HG02870 (cell line): Measurements from ENCODE around the gene RELN.

ENCODE experiments used
- ATAC-seq: cut with Tn5 transposase; IDR thresholded peaks from one replicate; pipeline ENCODE4 v1.9.1; 2021; ENCODE audit warnings: mild to moderate bottlenecking, moderate library complexity; ENCODE audit not compliant: unreplicated experiment

Gene RELN

DNA sequence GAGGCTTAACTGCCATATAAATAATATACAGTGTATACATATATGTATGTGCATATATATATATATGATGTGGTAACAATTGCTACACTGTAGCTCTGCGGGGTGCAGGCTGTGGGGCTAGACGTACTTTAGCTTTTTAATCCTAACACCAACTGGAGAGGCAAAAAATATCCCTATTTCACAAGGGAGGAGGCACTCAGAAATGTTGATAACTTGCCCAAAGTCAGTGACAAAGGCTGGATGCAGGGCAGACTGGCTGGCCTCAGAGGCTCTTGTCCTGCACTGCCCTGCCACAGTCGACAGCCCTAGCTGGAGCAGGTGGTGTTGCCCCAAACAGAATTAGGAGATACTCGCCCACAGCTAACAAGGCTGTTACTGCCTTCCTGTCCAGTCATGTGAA is 1.5 kb upstream of the RELN start:
- ATAC-seq, result no peak

DNA sequence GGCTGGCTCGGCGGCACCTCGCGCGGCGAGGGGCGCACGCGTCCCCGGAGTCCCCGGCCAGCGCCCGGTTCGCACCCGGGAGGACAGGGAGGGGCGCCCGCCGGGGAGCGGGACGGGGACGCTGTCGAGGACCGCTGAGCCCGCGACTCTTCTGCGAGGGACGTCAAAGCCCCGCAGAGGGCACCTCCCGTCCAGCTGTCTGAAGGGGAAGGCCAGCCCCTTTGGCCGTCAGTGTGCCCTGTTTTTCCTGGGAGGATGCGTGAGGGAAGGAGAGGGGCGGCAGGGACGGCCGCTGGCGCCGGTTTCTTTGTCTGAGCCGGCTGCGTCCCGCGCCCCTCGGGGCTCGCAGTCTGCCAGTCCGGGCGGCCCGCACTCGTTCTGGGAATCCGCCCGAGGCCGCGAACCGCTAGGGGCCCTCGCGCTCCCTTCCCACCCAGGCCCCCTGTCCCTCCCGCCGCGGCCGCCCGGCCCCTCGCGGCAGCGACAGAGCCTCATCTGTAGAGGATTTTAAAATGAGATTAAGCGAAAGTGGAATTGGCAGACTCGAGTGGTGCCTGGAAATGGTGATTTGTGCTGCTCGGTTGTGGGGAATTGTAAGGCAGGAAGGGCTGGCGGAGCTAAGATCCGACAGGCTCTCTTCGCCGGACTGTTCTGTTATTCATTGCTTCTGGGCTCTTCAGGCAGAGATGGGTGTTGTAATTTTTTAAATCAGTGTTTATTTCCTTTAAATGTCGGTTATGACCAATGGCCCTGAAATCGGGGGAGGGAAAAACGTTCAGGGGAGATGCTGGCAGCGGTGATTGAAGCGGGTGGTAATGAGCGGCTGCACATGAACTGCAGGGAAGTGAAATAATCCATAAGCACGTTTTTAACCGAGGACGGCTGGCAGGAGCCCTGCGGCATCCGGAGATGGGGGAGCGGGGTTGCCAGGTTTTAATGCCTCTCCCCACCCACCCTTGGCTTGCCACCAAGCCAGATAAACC is 618 bp upstream of the RELN start:
- no peak for ATAC-seq

DNA sequence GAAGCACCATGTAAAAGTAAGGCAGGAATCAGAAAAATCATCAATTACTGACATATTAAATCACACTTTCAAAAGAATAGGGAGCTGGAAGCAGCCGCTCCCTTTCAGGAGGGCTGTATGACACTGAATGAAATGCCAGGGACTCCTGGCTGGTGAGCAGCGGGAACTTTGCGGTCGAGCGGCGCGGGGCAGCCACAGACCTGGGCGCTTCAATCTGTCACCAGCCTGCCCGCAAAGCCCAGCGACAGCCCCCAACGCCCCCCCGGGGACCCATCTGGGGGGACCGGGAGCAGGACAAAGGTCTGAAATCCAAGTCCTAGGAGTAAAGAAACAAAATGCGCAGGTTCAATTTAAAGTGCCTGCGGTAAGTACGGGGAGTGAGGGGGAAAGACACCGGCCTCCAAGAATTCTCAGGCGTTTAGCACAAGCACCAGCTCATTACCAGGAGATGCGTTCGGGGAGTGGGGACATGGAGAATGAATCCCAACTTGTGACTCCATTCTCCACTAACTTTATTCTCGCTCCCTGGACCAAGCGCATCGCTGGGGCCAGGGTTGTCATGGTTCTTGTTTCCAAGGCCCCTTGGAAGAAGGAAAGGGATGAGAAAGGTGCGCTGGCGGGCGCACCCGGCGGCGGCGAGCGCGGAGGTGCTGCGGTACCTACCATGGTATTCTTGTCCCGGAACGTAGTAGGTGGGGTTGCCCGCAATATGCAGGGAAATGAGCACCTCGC is 824 bp downstream of the RELN start:
- ATAC-seq, result no peak

DNA sequence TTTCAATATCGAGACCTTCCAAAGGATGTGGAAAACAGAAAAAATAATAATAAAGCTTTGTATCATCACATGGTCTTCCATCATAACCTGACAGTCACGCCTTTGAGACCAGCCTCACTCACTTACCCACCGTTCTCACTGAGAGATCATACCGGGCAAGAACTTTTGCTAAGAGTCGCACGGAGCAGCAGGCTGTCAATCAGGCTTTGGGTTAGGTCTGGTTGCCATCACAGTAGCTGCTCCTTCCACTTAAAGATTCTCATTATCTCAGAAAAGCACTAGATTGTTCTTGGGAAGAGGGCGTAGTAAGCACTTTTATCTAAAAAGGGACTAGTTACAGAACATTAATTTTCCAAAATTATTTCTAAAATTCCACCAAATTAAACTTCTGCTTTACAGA is 2.0 kb downstream of the RELN start:
- ATAC-seq, result no peak

DNA sequence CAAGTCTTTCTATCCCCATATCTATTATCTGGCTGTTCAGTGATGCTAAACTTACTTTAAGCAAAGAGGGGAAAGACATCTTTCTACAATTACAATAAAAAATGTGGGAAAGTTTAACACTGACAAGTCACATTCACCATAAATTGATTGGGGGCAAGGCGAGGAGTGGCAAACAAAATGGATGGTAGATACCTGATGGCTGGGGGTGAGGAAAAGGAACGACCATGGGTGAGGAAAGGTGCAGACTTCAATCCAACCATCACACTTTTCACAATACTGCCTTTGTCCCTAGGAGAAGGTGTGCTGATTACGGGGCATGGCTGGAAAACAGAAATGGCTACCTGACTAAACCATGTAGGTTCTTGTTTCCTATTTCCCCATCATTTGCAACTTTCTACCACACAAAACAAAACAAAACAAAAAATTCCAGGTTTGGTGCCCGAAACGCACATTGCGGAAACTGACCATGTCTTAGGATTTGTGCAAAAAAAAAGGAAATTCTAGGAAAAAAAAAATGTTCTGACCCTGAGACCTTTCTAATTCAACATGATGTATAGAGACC is 3.8 kb downstream of the RELN start:
- ATAC-seq, result no peak

DNA sequence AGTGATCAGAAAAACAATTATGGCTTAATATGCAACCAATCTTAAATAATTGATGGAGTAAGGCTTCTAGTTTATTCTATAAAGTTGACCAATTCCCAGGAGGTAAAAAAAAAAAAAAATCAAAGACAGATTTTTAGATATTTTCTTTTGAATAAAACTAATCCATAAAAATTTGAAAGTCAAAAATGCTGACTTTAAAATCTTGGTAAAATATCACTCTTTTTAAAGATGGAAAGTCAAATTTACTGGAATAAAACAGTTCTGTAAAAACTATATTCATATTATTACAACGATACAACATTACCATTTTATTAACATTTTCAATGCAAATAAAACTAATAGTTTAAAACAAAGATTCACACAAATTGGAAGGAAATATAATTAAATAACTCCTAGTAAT is 5.4 kb downstream of the RELN start:
- no peak for ATAC-seq

DNA sequence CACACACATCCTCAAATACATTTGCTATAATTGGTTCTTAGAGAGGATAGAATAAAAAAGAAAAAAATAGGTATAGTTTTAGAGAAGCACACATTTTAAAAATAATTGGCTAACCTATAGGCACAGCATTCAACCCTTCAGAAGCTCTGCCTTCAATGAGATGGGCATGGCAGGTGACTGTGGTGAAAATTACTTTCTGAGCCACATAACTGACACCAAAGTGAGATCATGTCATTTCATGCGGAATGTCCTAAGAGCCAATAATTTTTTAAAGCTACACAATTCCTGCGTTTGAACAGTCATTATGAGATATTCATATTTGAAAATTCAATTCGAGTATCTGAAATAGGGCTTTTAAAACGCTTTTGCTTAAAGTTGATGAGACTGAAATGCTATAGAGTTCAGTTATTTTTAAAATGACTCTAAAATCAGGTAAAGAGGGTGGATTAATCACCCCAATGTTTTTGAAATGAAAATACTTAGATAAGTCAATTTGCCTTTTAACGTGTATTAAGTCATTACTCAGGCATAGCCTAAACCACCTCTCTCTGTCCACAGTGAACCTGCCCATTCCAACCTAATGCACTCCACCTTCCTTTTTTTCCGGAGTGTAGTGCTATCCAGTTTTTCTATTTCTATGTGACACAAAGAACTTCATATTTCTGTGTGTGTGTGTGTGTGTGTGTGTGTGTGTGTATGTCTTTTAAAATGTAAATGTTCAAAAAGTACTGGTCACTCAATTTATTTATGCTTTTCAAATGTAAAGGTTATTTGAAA is 6.1 kb downstream of the RELN start:
- ATAC-seq, result no peak

DNA sequence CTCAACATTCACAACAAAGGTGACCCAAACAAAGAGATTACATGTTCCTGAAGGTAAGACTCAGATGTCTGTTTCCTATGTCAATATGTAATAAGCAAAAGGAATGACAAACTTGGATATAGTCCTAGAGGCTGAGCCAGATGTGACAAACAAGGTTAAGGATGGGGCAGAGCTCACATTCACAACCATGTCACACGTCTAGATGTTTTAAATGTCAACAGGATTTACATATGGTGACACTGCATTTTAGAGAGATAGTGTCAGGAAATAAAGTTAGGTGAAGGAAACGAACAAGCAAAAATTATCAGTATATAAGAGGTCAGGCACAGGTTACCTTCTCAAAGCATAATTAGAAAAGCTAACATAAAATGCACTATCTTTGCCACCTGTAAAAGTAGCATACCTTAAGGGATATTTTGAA is 8.4 kb downstream of the RELN start:
- no peak for ATAC-seq

DNA sequence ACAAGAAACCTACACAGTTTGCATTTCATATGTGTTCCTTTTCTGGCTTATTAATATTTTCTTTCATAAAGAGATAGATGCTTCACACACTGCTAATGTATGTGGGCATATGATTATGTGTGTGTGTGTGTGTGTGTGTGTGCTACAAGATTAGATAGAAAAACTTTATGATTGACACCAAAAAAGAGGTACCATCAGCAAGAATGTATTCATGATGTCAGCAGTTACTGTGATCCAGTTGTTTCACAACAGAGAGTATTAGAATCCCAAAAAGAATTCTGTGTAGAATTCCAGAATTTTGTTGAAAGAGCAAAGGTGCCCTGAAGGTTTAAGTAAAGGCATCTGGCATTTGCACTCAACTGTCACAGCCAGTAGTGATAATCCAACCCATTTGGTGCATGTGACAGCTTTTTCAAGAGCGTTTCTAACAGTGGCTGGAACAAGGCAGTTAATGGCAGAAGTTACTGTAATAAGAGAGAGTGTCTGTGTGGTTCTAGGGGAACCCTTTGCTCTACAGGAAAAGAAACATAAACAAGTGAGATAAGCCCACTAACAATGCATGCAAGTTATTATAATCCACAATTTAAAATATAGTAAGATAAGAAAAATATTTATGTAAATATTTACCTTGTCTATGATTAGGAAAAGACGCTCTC is 16.6 kb downstream of the RELN start:
- no peak for ATAC-seq

DNA sequence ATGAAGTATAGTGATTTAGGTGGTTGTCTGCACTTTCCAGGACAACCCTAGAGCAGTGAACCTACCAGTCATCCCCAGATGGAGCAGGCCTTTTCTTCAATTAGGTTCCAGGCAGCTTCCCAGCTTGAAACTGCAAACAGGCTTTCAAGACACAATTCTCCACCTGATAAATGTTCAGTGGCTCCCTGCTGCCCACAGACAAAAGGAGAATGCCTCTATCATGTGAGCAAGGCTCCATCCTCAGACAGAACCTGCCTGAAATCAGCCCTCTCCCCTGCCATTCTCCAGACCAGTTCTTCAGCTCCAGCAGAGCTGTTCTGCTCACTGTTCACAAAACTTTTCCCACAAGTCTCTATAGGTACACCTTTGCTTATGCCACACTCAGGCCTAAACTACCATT is 22.1 kb downstream of the RELN start:
- ATAC-seq, result no peak

DNA sequence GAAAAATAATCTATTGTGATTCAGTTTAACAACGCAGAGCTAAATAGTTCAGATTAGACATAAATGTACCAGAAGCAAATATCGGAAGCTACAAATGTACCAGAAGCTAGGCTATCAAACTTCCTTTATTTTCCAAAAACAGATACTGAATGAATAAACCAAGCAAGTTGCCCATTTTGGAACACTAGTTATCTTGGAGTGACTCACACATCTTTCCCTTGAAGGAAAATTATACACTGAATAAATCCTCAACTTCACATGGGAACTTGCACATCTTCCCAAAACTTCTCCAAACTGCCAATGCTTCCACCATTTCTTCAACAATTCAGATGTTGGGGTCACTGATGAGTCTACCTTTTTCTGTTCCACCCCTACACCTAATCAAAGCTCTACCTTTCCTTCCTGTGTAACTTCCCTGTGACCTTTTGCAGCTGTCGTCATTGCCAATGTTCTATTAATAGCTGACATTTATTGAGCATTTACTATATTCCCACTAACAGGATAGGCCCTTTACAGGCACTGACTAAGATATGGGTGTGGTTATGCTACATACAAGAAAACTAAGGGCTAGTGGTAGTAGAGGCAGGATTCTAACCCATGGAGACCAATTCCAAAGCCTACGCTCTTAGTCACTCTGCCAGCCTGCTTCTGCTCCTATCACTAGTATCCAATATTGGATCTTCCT is 22.7 kb downstream of the RELN start:
- ATAC-seq, result no peak

DNA sequence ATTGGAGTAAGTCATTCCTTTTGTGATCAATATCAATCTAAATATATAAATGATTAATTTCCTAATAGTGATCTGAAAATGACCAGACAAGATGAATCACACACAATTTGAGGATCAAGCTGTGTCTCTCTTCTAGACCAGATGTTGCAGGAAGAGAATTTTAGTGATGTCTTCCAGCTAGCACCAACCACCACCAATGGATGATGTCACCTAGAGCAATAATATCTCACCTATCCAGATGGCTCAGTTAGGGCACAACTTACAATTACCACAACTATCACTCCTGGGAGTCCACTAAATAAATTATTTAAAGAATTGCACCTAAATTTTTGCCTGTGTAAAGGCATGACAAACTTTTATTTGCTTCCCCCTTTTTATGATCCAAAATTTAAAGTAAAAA is 25.2 kb downstream of the RELN start:
- no peak for ATAC-seq

DNA sequence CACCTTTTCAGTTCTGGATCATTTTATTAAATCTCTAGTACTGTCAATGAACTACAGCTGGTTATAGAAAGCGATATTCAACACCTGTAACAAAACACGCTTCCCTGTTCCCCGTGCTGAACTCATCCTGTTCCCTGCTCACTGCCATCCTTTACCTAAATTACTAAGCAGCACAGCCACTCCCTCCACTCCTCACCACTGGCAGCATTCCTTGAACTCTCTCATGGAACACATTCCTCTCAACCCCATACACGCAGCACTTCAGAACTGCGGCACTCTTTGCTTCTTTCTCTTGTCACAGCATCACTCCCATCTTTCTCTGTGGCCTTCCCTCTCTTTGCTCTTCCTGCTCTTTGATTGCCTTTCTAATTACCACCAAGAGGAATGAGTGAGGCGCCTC is 27.4 kb downstream of the RELN start:
- no peak for ATAC-seq

DNA sequence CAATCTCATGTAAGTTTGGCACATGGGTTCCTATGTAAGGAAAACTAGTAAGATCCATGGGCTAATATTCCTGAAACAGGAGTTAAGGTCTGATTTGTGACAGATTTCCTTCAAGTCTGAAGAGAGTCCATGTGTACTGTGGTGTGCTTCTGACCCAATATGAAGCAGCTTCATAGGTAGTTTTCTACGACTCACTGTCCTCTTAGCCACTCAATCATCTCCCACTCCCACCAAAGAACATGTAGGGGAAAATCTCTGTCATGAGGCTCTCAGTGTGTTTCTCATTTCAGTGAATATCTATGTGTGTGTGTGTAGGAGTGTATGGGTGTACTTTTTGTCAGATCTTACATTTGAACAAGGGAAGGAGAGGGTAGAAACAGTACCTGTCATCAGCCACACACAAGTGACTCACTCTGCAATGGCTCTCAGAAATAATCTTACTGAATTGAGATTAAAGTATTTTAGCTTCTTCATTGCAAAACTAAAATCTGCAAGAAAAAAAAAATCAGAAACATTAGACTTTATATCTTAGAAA is 31.1 kb downstream of the RELN start:
- no peak for ATAC-seq

DNA sequence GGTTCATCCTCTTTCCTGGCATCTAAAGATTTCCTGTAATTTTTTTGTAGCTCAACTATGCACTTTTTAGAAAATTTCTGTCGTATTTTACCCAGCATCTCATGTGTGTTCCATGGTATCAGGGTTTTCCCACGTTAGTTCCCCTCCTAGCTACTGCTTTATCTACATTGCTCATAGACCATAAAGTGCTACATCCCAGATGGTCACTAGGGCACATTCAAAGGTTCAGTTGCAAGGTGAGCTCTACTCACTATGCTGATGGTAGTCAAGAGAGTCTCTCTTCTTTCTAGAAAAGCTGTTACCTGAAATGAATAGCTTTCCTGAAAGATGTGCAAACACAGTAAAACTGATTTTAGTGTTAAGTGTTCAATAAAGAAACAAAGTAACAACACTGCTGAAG is 33.5 kb downstream of the RELN start:
- ATAC-seq, result no peak

DNA sequence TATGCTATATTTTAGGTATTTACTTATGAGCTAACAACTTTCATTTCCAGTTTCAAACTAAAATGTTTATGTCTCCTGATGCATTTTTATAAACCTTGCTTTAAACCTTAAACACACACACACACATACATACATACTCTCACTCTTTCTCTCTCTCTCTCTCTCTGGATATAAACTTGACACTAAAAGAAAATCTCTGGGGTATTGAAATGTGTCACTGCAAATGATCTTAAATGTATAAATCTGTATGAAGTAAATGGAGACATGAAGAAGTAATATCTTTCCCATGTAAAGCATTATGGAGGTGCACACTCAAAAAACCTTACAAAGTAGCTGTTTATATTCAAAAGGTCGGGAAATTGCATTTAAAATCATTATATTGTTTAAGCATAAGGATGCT is 37.0 kb downstream of the RELN start:
- no peak for ATAC-seq

DNA sequence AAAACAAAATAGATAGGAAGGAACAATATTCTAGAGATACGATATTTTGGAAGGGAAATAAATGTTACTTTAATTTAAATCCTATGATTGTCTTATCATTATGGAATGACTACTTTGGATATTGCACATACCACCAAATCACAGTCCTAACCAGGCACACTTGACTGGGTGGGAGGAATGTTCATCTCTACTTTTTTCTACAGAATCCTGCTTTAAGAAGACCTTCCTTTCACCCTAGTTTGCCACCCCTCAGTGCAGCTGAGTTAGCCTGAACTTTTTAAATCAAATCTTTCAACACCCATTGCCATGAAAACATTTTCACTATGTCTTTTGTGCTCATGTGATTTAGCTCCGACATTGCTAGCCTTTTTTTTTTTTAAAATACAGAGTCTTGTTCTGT is 38.1 kb downstream of the RELN start:
- ATAC-seq, result no peak

DNA sequence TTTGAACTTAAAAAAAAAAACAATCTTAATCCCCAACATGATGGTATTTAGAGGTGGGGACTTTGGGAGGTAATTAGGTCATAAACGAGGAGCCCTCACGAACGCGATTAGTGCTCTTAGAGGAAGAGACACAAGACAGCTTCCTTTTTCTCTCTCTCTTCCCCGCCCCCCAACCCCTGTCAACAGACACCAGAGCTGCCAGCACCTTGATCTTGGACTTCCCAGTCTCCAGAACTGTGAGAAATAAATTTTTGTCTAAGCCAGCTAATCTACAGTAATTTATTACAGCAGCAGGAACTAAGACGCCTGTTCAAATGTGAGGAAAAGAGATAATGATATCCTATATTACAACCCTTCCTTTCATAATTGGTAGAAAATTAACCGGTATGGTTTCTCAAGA is 40.1 kb downstream of the RELN start:
- no peak for ATAC-seq

DNA sequence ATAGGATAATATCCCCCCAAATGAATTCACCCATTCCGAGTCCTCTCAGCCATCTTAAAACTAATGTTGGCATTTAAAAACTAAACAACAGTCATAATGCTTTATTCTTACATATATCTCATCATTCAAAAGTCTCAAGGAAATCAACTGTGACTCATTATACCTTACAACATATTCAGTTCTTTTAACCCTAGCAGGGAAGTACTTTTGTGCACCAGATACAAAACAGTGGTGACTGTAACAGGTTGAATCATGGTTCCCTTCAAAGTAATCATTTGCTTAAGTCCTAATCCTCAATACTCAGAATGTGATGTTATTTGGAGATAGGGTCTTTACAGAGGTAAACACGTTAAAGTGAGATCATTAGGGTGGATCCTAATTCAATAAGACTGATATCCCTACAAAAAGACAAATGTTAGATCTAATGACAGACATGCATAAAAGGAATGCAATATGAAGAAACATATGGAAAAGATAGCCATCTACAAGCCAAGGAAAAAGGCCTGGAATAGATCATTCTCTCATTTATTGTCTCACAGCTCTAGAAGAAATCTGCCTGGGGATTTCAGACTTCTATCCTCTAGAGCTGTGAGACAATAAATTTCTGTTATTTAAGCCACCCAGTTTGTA is 42.3 kb downstream of the RELN start:
- ATAC-seq, result no peak
